ENCODE data around the gene EPM2AIP1. TPM values are rescaled to one million over a fixed set of nuclear protein-coding genes. Genes with fewer than 3 reads are reported as not detected.

Gene EPM2AIP1
- total and polyA plus RNA-seq, 9 of the 15 experiments (the other 6 are each of a cell fraction or from before 2014, with no cell fraction given) = 6.7 to 44.8 (median 25.2) TPM

GRCh38 chr3:36993326-36994283, 674 bp upstream of the EPM2AIP1 start, which contains the start of gene MLH1 (continued):
- TF ChIP-seq ZBTB9 (CRISPR knock-in tag; IDR thresholded peaks at IDR 0.05) = peak; percentile 90
- peak; percentile 96 for TF ChIP-seq SAP30 (IDR thresholded peaks at IDR 0.05; ENCODE audit: borderline replicate concordance, insufficient read depth, low read depth, low read length, poor library complexity, severe bottlenecking)
- TF ChIP-seq SMARCA5 (IDR thresholded peaks at IDR 0.05) = no peak
- peak; percentile 7; the same call in 1 of the 2 replicates for TF ChIP-seq DPF2 (IDR thresholded peaks at IDR 0.05)
- peak; percentile 88; the same call in 1 of the 2 replicates for TF ChIP-seq BRD4 (IDR thresholded peaks at IDR 0.05)
- peak; percentile 65 for TF ChIP-seq ZNF592 (IDR thresholded peaks at IDR 0.05)
- no peak for TF ChIP-seq HDAC3 (IDR thresholded peaks at IDR 0.05; ENCODE audit: borderline replicate concordance, partially characterized antibody)
- TF ChIP-seq CREB1 (IDR thresholded peaks at IDR 0.05) = peak; percentile 96
- peak; percentile 94 for TF ChIP-seq CREB1 (CRISPR knock-in tag; IDR thresholded peaks at IDR 0.05)
- TF ChIP-seq NFATC3 (IDR thresholded peaks at IDR 0.05) = no peak
- no peak for TF ChIP-seq ZNF3 (CRISPR knock-in tag; IDR thresholded peaks at IDR 0.05)
- TF ChIP-seq TEAD2 (tag; IDR thresholded peaks at IDR 0.05) = no peak
- peak; percentile 51 for TF ChIP-seq NFIC (IDR thresholded peaks at IDR 0.05)
- no peak; the same call in 1 of the 2 replicates for TF ChIP-seq KHSRP (IDR thresholded peaks at IDR 0.05)
- peak; percentile 90; the same call in 1 of the 2 replicates for TF ChIP-seq RREB1 (CRISPR knock-in tag; IDR thresholded peaks at IDR 0.05)
- TF ChIP-seq GTF2A2 (tag; IDR thresholded peaks at IDR 0.05) = peak; percentile 50; the same call in 1 of the 2 replicates
- TF ChIP-seq POLR2G (IDR thresholded peaks at IDR 0.05; ENCODE audit: low read depth, low read length) = peak; percentile 69
